Activated T-helper 17 cell treated with anti-CD3 and anti-CD28 coated beads, Interleukin-2, amount 50 U/mL, for 72 hours (primary cell): ENCODE measurements around the gene C1orf21. TPM values are rescaled to one million over a fixed set of nuclear protein-coding genes. Genes with fewer than 3 reads are reported as not detected.

Source experiments
- ATAC-seq: fragments of 150-1000 bp; cut with Tn5 transposase; replicated peaks from 2 replicates; pipeline ENCODE4 v1.10.0; 2021; ENCODE audit warnings: mild to moderate bottlenecking, moderate library complexity
- H3K27ac Mint-ChIP-seq: one replicate; pipeline ENCODE4 v1.8.0; 2022; ENCODE audit warnings: mixed read lengths
- H3K27me3 Mint-ChIP-seq: one replicate; pipeline ENCODE4 v1.8.0; 2022; ENCODE audit warnings: mixed read lengths
- H3K36me3 Mint-ChIP-seq: one replicate; pipeline ENCODE4 v1.8.0; 2022; ENCODE audit warnings: low read depth, mild to moderate bottlenecking, mixed read lengths
- H3K4me1 Mint-ChIP-seq: one replicate; pipeline ENCODE4 v1.8.0; 2022; ENCODE audit warnings: mixed read lengths
- H3K4me3 Mint-ChIP-seq: one replicate; pipeline ENCODE4 v1.8.0; 2022; ENCODE audit warnings: mild to moderate bottlenecking, mixed read lengths
- H3K9me3 Mint-ChIP-seq: one replicate; pipeline ENCODE4 v1.8.0; 2022; ENCODE audit warnings: mixed read lengths
- total RNA-seq, 2 donors: library from RNA; stranded (reverse); gene quantifications; one replicate each; pipeline ENCODE4 v1.2.3, GENCODE V29; 2022

C1orf21 gene
- total RNA-seq, 2 donors from 2014 or later, result 0.95 to 2.8 TPM

DNA sequence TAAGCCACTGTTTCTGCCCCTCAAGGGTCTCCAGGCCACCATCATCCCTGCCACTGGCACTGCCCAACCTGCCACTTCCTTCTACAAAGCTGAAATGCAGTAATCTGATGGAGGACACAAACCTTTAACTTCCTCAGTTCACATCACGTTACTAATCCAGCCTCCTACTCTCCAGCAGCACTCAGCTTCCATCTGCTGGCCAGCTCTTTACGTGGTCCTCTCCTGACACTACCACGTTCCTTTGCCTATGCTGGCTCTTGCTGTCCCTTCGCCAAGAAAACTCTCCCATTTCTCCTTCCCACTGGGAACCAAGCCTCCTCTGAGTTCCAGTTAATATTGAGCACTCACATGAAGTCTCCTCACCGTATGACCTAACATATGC is 243.8 kb downstream of the C1orf21 start:
- Mint-ChIP-seq H3K4me1 (peaks cover 5% of the 10 kb centered on the region), H3K27me3 (peaks cover 9% of the 10 kb centered on the region), H3K4me3 (no peak overlapping the region), H3K9me3 (peaks cover 5% of the 10 kb centered on the region), H3K27ac (no peak overlapping the region), H3K36me3 (no peaks in the 10 kb centered on the region)
- ATAC-seq, result no peak

DNA sequence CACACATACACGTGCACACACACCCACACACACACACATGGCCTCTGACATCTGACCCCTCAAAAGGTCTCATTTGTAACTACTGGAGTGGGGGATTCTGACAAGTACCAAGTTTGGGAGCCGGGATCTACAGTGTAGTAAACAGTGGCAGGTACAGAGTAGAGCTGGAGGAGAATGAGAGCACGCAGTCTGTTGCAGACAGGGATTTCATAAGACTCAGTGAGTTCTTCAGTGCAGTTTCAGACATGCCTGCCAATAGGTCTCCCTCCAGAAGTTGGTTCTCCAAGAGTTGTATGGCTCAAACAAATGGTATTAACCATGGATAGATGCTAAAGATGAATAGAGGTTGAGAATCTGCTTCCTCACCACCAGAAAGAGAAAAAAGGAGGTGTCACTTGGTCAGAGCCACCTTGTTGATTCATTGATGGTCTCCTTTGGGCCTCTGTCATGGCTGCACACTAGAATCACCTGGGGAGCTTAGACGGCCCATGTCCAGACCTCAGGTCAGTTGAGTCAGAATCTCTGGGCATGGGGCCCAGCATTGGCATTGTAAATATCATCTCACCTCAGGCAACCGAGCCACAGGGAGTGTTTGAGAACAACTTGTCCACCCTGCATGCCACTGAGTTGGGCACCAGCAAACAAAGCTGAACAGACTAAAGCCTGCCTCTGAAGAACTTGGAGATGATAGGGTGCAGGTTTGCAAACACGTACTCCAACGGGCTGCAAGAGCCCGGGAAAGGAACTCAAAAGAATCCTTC is 245.8 kb downstream of the C1orf21 start:
- H3K36me3 Mint-ChIP-seq, result no peaks in the 10 kb centered on the region
- H3K4me3 Mint-ChIP-seq, result no peak overlapping the region
- peaks cover 5% of the 10 kb centered on the region for H3K4me1 Mint-ChIP-seq
- peaks cover 9% of the 10 kb centered on the region for H3K27me3 Mint-ChIP-seq
- no peak for ATAC-seq
- peaks cover 5% of the 10 kb centered on the region for H3K9me3 Mint-ChIP-seq
- no peak overlapping the region for H3K27ac Mint-ChIP-seq

DNA sequence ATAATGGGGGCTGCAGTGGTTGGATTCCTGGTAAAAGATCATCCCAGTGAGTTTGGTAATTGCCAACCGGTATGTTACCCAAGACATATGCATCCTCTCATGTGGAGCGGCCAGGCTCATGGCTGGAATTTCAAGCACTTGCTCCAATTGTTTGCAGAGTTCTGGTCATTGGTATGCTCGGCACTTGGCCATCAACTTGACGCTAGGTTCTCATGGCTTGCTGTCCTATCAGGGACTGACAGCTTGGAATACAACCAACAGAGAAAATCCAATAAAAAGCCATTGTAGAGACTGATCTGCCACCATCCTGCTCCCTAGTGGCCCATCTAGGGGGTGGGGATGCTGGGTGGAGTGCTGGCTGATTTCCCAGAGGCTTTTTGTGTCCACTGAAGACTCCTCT is 247.0 kb downstream of the C1orf21 start:
- peaks cover 5% of the 10 kb centered on the region for H3K9me3 Mint-ChIP-seq
- H3K4me3 Mint-ChIP-seq, result no peak overlapping the region
- H3K36me3 Mint-ChIP-seq, result no peaks in the 10 kb centered on the region
- H3K27ac Mint-ChIP-seq, result no peak overlapping the region
- peaks cover 5% of the 10 kb centered on the region for H3K4me1 Mint-ChIP-seq
- H3K27me3 Mint-ChIP-seq, result peaks cover 11% of the 10 kb centered on the region
- no peak for ATAC-seq

DNA sequence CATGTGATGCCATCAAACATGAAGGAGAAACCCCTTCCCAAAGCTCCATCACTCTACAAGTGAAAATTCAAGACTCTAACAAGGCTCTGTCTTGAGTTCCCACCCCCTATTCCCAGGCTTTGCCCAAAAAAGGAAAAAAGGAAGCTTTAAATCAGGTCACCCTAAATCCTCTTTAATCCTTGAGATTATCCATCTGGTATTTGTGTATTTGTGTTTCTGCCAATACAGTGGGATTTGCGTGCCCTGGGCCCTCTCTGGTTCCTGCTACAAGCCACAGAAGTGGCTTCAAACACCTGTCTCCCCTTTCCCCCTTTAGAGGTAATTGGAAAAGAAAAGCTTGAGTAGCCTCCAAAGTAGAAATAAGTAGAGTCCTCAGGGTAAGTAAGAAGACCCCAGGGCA is 247.5 kb downstream of the C1orf21 start:
- Mint-ChIP-seq H3K9me3 (peaks cover 5% of the 10 kb centered on the region), H3K36me3 (no peaks in the 10 kb centered on the region), H3K4me1 (peaks cover 5% of the 10 kb centered on the region), H3K27me3 (peaks cover 12% of the 10 kb centered on the region), H3K27ac (no peak overlapping the region), H3K4me3 (no peak overlapping the region)
- no peak for ATAC-seq

DNA sequence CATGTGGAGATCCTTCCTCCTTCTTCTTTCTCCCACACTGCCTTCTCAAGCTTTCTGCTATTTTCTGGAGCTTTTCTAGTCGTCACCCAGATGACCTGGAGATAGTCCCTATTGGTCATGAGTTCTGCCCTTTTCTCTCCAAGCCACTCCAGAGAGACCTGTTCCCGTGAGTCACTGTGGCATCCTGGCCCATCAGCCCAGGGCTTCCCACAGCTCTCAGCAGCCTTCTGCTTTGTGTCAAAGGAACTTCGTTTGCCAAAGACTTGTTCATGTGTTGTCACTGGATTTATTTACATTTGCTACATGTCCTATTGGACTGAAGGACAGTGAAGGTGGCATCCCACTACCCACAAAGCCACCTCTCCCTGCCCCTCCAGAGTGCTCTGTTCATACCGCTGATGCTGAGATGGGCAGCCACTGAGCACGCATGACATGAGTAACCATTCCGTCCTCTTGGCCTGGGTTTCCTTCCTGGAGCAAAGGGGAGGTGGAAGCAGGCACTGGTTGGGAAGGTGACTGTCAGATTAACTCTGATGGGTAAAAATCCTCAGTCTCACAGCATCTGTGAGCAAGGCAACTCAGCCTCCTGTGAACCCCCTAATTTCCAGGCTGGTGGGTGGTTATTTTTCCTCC is 248.6 kb downstream of the C1orf21 start:
- Mint-ChIP-seq H3K27me3 (peaks cover 12% of the 10 kb centered on the region), H3K9me3 (peaks cover 5% of the 10 kb centered on the region), H3K4me3 (no peak overlapping the region), H3K27ac (no peak overlapping the region), H3K36me3 (no peaks in the 10 kb centered on the region), H3K4me1 (peaks cover 5% of the 10 kb centered on the region)
- no peak for ATAC-seq

DNA sequence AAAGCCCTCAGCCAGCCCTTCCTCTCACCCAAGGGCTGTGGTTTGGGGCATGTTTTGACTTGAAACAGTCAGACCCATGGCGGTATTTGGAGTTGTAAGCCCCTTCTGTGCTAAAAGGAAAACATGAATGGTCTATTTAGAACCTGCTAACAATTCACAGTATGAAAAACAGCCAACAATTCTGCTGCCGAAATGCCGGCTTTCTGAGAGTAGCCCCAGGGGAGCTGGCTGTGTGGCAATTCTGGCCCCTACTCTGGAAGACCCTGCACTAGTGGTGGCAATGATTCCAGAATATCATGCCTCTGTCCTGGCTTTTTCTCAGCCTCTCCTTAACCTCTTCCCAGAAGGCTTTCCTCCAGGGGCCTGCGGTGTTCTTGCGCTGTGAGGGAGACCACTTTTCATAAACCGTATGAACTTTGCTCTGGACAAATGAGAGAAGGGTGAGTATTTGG is 249.2 kb downstream of the C1orf21 start:
- Mint-ChIP-seq H3K4me1 (peaks cover 5% of the 10 kb centered on the region), H3K4me3 (no peak overlapping the region), H3K9me3 (peaks cover 5% of the 10 kb centered on the region), H3K36me3 (no peaks in the 10 kb centered on the region), H3K27me3 (peaks cover 12% of the 10 kb centered on the region), H3K27ac (no peak overlapping the region)
- ATAC-seq, result no peak

DNA sequence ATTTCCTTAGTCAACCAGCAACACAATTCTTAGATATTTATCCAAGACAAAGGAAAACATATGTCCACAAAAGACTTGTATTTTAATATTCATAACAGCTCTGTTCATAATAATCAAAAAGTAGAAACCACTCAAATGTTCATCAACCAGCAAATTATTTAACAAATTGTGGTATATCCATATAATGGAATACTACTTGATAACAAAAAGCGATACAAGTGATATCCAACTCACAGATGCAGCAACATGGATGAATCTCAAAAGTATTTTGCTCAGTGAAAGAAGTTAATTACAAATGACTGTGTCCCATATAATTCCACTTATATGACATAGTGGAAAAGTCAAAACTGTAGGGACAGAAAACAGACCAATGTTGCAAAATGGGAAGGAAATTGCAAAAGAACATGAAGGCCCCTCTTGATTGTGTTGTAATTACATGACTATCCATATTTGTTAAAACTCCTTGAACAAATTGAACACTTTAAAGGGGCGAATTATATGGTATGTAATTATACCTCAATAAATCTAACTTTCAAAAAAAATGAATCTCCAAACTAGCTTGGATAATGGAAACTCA is 250.9 kb downstream of the C1orf21 start:
- Mint-ChIP-seq H3K4me3 (no peak overlapping the region), H3K27ac (no peak overlapping the region), H3K9me3 (peaks cover 5% of the 10 kb centered on the region), H3K4me1 (peaks cover 5% of the 10 kb centered on the region), H3K36me3 (no peaks in the 10 kb centered on the region), H3K27me3 (peaks cover 24% of the 10 kb centered on the region)
- ATAC-seq, result no peak

DNA sequence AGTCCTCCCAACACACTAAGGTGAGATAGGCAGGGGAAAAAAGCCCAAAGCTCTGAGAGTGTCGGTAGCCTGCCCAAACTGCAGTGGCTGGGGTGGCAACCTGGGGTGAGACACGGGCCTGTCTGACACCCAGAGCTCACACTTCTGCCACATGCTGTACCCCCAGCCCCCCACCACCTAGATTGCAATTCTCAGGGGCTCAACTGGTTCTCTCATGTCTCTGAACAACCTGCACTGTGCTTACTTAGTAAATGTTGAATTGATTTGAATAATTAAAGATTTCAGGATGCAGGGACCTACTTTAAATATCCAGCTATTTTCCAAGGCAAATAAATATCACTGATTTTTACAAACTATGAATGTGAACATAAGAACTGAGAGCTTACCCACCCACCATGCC is 252.4 kb downstream of the C1orf21 start:
- Mint-ChIP-seq H3K27ac (no peak overlapping the region), H3K36me3 (no peaks in the 10 kb centered on the region), H3K4me3 (no peak overlapping the region), H3K4me1 (peaks cover 5% of the 10 kb centered on the region), H3K9me3 (peaks cover 5% of the 10 kb centered on the region), H3K27me3 (peaks cover 28% of the 10 kb centered on the region)
- ATAC-seq, result no peak

DNA sequence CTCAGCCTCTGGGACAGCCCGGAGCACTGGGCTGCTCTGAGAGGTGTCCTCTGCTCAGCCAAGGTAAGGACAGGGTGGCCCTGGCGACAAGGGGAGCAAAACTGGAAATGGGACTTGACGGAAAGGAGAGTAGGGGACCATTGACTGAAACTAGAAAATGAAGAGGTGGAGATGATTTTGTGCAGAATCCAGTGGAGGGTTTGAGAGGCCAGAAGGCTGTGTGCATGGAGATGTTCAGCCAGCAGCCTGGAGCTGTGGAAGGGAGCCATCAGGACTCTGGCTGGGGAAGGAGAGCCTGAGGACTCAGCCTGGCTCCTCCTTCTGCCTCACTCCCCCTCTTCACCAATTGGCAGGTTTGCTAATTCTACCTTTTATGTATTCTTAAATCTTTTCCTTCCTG is 253.7 kb downstream of the C1orf21 start:
- no peaks in the 10 kb centered on the region for H3K4me1 Mint-ChIP-seq
- H3K9me3 Mint-ChIP-seq, result no peaks in the 10 kb centered on the region
- H3K27ac Mint-ChIP-seq, result no peak overlapping the region
- H3K4me3 Mint-ChIP-seq, result no peak overlapping the region
- peaks cover 27% of the 10 kb centered on the region for H3K27me3 Mint-ChIP-seq
- H3K36me3 Mint-ChIP-seq, result no peaks in the 10 kb centered on the region
- ATAC-seq, result no peak

DNA sequence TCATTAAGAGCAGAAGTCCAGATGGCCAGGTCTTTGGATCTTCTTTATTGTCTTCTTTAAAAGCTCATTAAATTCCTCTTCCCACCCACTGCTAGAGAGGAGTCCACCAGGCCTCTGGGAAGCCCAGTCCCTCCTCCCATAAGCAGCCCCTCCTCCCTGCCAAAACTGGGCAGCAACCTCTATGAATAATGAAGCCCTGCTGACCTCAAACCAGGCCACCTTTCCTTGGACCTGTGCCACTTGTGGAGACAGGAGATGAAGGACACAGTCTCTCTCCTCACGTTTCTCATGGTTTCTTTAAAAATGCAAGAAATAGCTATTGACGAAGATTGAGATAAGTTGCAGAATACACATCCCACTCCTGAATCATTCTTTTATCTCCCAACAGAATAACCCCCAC is 255.1 kb downstream of the C1orf21 start:
- H3K36me3 Mint-ChIP-seq, result no peaks in the 10 kb centered on the region

DNA sequence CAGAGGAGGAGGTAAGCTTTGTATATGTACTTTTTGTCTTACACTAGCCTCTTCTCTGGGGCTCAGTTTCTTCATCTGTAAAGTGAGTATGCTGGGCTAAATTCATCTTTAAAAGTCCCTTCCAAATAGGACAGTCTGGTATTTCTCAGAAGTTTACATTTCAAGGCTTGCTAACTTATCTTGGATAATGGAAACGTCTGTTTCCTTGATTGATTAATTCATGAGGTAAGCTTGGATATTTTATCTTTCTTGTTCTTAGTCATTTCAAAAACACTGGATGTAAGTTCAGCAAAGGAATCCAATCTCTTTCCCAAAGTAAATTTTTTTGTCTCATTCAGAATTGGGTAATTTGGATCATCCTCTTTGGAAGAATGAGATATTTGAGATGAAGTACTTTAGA is 256.8 kb downstream of the C1orf21 start:
- Mint-ChIP-seq H3K27me3 (peaks cover 30% of the 10 kb centered on the region), H3K9me3 (no peaks in the 10 kb centered on the region), H3K4me1 (no peaks in the 10 kb centered on the region), H3K27ac (no peak overlapping the region), H3K36me3 (no peaks in the 10 kb centered on the region), H3K4me3 (no peak overlapping the region)
- no peak for ATAC-seq

More for the DNA sequence above, 255.1 kb downstream of the C1orf21 start:
- H3K4me3 Mint-ChIP-seq, result no peak overlapping the region
- H3K9me3 Mint-ChIP-seq, result no peaks in the 10 kb centered on the region
- no peak overlapping the region for H3K27ac Mint-ChIP-seq
- H3K27me3 Mint-ChIP-seq, result peaks cover 27% of the 10 kb centered on the region
- H3K4me1 Mint-ChIP-seq, result no peaks in the 10 kb centered on the region
- ATAC-seq, result no peak

DNA sequence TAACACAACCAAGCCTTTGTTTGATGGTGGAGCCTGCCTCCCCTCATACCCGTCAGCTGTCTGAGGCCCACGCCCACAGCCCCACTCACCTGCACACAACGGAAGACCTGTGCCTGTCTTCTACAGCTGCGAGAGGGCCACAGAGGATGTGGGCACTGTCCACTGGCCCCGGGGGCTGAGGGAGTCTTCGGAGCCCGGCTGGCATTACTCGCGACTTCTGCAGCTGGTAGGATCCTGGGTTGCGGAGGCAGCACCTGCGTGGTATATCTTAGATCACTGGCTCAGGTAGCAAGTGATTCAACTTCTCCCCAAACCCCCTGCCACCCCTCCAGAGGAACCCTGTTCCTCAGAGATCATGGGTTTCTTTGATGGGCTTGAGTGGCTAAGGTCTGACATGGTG is 257.9 kb downstream of the C1orf21 start:
- ATAC-seq, result no peak
- Mint-ChIP-seq H3K4me3 (no peak overlapping the region), H3K27me3 (peaks cover 28% of the 10 kb centered on the region), H3K36me3 (no peaks in the 10 kb centered on the region), H3K9me3 (peaks cover 3% of the 10 kb centered on the region), H3K4me1 (no peaks in the 10 kb centered on the region), H3K27ac (no peak overlapping the region)

DNA sequence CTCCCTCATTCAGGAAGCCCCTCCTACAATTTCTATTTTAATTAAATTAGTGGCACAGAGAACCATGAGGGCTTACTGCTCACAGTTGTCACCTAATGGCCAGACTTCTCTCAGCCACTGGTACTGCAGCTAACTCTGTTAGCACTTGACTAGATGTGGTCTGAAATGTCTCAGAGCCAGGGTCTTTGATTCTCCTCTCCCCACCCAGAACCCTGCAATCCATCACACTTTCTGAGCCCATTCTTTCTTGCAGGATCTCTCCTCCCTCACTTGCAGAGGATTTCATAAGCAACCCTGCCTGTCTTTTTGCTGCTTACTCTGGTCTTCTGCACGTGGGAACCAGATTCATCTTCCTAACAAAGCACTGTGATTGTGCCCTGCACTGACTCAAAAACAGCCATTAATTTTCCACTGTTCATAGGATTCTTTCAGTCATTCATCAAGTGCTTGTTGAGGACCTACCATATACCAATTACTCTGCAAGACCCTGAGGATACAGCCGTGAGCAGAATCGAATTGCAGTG is 259.4 kb downstream of the C1orf21 start:
- H3K27ac Mint-ChIP-seq, result no peak overlapping the region
- H3K27me3 Mint-ChIP-seq, result peaks cover 33% of the 10 kb centered on the region
- no peak for ATAC-seq

DNA sequence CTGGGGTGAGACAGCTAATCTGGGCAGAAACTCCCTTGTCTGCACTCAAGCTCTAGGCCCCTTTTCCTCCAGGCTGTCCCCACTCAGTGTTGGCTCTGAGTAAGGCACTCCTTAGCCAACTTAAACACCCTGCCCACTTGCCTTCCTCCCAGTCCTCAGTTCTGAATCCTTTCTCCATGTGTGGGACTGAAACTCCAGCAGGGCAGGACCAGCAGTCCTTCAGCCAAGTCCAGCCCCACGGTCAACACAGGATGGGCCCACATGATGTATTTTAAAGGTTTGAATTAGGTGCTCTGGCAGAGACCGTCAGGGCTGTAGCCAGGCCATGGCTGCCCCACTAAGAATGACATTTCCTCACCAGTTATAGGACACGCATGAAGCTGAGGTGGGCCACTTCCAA is 260.0 kb downstream of the C1orf21 start:
- no peak overlapping the region for H3K27ac Mint-ChIP-seq
- H3K4me3 Mint-ChIP-seq, result no peak overlapping the region
- no peaks in the 10 kb centered on the region for H3K4me1 Mint-ChIP-seq
- H3K36me3 Mint-ChIP-seq, result no peaks in the 10 kb centered on the region
- no peak for ATAC-seq
- peaks cover 7% of the 10 kb centered on the region for H3K9me3 Mint-ChIP-seq
- H3K27me3 Mint-ChIP-seq, result peaks cover 34% of the 10 kb centered on the region

More for the DNA sequence above, 259.4 kb downstream of the C1orf21 start:
- H3K36me3 Mint-ChIP-seq, result no peaks in the 10 kb centered on the region
- no peaks in the 10 kb centered on the region for H3K4me1 Mint-ChIP-seq
- H3K4me3 Mint-ChIP-seq, result no peak overlapping the region
- H3K9me3 Mint-ChIP-seq, result peaks cover 3% of the 10 kb centered on the region

DNA sequence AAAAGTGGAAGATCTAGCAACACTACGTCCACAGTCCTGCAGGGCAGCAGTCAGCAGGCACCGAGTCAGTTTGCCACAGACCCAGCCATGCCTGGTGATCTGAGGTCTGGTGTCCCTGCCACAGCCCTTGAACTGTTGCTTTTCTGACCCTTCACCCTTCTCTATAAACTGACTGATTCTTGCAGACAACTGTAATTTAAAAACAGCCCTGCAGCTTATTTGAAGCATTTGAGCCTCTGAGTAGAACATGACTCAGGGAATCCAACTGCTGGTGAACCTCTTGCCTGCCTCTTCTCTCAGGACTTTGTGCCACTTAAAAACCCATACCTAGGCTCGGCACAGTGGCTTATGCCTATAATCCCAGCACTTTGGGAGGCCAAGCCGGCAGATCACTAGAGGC is 260.6 kb downstream of the C1orf21 start:
- Mint-ChIP-seq H3K4me3 (no peak overlapping the region), H3K27me3 (peaks cover 28% of the 10 kb centered on the region), H3K36me3 (no peaks in the 10 kb centered on the region), H3K27ac (no peak overlapping the region), H3K4me1 (no peaks in the 10 kb centered on the region), H3K9me3 (peaks cover 7% of the 10 kb centered on the region)
- ATAC-seq, result no peak
